NCI-H2196 (cell line): ENCODE data around the gene FARS2.

ENCODE experiments used
- DNase-seq: peaks from one replicate; lab custom pipeline; 2025; ENCODE audit not compliant: unreplicated experiment; lab: John Stamatoyannopoulos, UW

Gene FARS2

GRCh38 chr6:5617179-5617578, 355.9 kb downstream of the FARS2 start:
- no peak for DNase-seq

GRCh38 chr6:5619249-5619648, 357.9 kb downstream of the FARS2 start:
- DNase-seq: no peak

GRCh38 chr6:5622276-5623005, 361.1 kb downstream of the FARS2 start:
- no peak for DNase-seq

- DNase-seq: no peak
These were observed 362.5 kb downstream of the FARS2 start for GRCh38 chr6:5623769-5624168.

- no peak for DNase-seq
These were observed 362.9 kb downstream of the FARS2 start for GRCh38 chr6:5624256-5624655.

GRCh38 chr6:5626727-5627426, 365.6 kb downstream of the FARS2 start:
- no peak for DNase-seq

- DNase-seq: no peak
These were observed 369.3 kb downstream of the FARS2 start for GRCh38 chr6:5630636-5631035.

GRCh38 chr6:5632348-5632935, 371.1 kb downstream of the FARS2 start:
- no peak for DNase-seq

- DNase-seq: no peak
These were observed 373.2 kb downstream of the FARS2 start for GRCh38 chr6:5634525-5634924.

GRCh38 chr6:5636210-5637030, 375.1 kb downstream of the FARS2 start:
- DNase-seq: no peak

- no peak for DNase-seq
These were observed 376.4 kb downstream of the FARS2 start for GRCh38 chr6:5637714-5638113.

- DNase-seq: no peak
These were observed 377.4 kb downstream of the FARS2 start for GRCh38 chr6:5638666-5639065.

GRCh38 chr6:5639193-5639592, 377.9 kb downstream of the FARS2 start:
- DNase-seq: no peak

- DNase-seq: no peak
These were observed 379.3 kb downstream of the FARS2 start for GRCh38 chr6:5640614-5641013.

GRCh38 chr6:5644523-5645185, 383.3 kb downstream of the FARS2 start:
- DNase-seq: no peak

GRCh38 chr6:5645328-5646290, 384.3 kb downstream of the FARS2 start:
- no peak for DNase-seq

- DNase-seq: no peak
These were observed 391.3 kb downstream of the FARS2 start for GRCh38 chr6:5652406-5653137.

GRCh38 chr6:5653801-5654200, 392.5 kb downstream of the FARS2 start:
- no peak for DNase-seq

- no peak for DNase-seq
These were observed 394.9 kb downstream of the FARS2 start for GRCh38 chr6:5656226-5656625.
